NCI-H1930 (cell line): ENCODE data around the gene CCNY.

Experiments
- DNase-seq, 2 experiments: peaks; one replicate each; lab custom pipeline; 2025; lab: John Stamatoyannopoulos, UW

The CCNY gene

GRCh38 chr10:35581655-35582054 lies 245.3 kb downstream of the CCNY start:
- DNase-seq: no peak

- DNase-seq: no peak
These were observed 248.6 kb downstream of the CCNY start for GRCh38 chr10:35584946-35585345.

- no peak for DNase-seq
These were observed 249.0 kb downstream of the CCNY start for GRCh38 chr10:35585356-35585755.

- no peak for DNase-seq
These were observed 249.7 kb downstream of the CCNY start for GRCh38 chr10:35585903-35586535.

- no peak for DNase-seq
These were observed 252.5 kb downstream of the CCNY start for GRCh38 chr10:35588836-35589235.

GRCh38 chr10:35592441-35592840 lies 256.1 kb downstream of the CCNY start:
- no peak for DNase-seq

DNA sequence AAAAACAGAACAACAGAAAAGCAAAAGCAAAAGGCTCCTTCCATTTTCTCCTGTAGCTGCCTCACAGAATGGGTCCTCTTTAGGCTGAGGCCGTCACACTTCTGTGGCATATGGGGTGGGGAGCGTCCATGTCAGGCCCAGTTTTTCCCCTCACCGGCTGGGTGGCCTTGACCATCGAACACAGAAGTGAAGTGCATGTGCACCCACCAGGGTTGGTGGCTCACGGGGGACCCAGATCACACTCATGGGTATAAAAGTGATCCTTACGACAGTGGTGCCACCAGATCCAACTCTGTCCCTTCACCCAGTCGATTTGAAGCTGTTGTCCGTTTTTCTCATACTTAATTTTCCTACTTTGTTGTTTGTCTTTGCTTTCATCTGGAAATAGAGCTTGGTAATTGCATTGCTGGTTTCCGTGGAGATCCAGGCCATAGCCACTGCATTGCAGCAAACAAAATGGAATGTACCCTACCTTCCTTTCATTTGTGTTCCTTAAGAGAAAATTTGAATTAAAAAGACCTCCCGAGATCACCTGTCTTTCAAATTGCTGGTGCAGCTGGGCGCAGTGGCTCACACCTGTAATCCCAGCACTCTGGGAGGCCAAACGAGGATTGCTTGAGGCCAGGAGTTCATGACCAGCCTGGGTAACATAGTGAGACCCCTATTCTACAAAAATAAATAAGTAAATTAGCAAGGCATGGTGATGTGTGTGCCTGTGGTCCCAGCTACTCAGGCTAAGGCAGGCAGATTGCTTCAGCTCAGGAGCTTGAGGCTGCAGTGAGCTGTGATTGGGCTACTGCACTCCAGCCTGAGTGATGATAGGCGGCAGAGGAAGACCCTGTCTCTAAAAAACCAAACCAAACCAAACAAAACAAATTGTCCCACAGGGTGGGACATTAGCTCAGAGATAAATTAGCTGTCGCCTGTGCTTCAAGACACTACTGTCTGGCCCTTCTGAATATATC lies 258.1 kb downstream of the CCNY start:
- no peak for DNase-seq

GRCh38 chr10:35595106-35595505 lies 258.8 kb downstream of the CCNY start:
- DNase-seq: no peak

DNA sequence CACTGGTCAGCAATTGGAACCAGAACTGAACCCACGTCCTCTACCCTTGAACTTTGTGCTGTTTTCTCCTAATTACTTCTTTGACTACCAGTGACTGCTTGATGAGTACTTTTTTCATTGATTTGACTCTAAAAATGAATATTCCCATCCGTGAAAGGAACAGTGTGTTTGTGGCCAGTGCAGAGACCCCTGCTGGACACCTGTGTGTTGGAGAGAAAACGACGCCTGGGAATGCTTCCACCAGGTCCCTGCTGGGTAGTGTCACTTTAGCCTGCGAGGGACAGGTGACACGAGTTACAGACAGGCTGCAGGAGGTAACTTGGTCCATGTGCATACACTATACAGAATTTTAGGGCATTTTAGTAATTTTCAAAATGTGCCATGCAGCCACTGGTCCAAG lies 262.1 kb downstream of the CCNY start:
- no peak for DNase-seq

DNA sequence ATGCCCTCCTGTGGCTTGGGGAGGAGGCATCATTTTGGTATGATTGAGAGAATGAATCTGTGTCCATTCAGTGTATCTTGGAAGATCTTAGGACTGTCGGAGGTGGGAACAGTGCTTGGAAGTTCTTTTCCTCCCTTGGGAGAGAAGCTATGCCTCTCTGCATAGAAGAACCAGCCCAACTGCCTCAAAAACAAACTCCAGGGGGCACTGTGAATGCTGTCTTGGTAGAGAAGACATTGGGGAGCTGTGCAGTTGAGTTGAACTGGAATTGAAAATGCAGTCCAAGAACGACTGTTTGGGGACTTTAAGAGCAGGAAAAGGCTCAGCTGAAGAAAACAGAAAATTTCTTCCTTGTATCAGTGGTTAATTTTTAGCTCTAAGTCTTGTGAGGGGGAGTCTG lies 263.9 kb downstream of the CCNY start:
- DNase-seq: no peak

DNA sequence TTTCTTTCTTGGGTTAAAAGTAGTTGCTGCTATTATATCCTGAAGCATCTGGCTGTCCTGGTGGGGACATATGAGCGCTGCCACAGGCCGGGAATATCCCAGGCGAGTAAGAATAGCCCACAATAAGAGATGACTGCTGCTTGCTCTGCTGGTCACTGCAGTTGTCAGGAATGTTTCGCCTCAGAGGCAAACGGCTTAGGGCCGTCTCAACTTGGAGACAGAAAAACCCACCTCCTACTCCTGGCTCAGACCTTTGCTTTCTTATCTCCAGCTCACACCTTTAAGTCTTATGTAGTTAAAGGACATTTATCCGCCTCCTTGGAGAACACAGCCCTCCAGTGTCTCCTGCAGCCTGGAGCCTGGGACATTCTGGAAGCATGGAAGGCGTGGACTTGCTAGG lies 268.9 kb downstream of the CCNY start, which contains the start of gene GJD4:
TSS of gene GJD4 (plus strand) at position 151 of the 400 bp plus-strand sequence. CDS start at position 378, 227 bp downstream.
- DNase-seq: no peak

- no peak for DNase-seq
These were observed 270.1 kb downstream of the CCNY start for GRCh38 chr10:35606430-35606829.

DNA sequence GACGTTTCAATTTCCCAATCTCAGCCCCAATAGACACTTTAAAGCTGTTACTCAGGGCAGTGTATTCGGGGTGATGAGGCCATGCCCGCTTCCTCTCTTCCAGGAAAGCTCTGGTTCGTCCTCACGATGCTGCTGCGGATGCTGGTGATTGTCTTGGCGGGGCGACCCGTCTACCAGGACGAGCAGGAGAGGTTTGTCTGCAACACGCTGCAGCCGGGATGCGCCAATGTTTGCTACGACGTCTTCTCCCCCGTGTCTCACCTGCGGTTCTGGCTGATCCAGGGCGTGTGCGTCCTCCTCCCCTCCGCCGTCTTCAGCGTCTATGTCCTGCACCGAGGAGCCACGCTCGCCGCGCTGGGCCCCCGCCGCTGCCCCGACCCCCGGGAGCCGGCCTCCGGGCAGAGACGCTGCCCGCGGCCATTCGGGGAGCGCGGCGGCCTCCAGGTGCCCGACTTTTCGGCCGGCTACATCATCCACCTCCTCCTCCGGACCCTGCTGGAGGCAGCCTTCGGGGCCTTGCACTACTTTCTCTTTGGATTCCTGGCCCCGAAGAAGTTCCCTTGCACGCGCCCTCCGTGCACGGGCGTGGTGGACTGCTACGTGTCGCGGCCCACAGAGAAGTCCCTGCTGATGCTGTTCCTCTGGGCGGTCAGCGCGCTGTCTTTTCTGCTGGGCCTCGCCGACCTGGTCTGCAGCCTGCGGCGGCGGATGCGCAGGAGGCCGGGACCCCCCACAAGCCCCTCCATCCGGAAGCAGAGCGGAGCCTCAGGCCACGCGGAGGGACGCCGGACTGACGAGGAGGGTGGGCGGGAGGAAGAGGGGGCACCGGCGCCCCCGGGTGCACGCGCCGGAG lies 271.4 kb downstream of the CCNY start:
- no peak for DNase-seq

DNA sequence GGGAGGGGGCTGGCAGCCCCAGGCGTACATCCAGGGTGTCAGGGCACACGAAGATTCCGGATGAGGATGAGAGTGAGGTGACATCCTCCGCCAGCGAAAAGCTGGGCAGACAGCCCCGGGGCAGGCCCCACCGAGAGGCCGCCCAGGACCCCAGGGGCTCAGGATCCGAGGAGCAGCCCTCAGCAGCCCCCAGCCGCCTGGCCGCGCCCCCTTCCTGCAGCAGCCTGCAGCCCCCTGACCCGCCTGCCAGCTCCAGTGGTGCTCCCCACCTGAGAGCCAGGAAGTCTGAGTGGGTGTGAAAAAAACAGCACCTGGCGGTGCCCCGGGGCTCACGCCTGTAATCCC lies 272.0 kb downstream of the CCNY start:
- DNase-seq: no peak

GRCh38 chr10:35611750-35612149 lies 275.4 kb downstream of the CCNY start:
- no peak for DNase-seq

DNA sequence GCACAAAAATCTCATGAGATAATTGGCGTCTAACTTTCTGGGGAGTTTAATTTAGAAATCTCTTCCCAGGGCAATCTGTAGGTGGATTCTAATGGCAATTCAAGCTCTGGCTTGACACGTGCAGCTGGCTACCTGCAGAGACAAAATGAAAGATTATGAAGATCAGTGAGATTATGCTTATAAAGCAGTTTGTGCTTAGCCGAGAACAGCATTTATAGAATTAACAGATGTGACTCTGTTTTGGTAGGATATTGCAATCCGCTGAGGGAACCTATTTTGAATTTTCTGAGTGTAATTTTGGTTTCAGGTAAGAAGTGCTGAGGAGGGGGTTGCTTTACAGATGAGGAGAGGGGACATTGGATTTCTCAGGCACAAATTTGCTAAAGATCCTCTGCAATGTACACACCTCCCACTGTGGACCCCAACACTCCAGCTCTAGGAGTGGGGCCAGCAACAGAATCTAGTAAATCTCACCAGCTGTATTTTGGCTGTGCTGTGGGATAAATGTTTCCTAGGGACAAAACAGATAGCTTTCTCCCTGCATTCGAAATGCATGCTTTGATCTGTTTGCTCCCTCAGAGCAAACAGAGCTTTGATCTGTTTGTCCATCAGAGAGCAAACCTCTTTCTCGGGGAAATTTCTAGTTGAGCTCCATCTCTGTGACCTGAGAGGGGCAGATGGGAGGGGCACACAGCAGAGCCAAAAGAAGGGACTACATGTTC lies 276.2 kb downstream of the CCNY start:
- DNase-seq: no peak

GRCh38 chr10:35613107-35613440 lies 276.8 kb downstream of the CCNY start:
- DNase-seq: no peak

- no peak for DNase-seq
These were observed 277.4 kb downstream of the CCNY start for GRCh38 chr10:35613597-35614226.

DNA sequence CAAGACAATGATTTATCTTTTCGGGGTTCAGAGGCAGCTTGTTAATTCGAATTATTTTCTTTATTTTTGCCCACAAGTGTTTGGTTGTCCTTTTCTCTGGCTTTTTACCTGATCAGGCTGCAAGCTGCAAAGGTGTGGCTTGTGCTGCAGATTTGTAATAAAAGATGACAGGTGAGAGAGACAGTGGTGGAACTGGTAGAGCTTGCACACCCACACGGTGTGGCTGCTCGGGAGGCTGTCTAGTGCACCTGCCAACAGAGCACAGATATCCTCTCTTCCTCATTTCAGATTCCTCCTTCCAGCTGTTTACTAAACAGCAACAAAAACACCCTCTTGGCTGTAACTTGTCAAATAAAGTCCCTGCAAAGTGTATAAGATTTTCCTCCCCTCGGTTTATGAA lies 278.0 kb downstream of the CCNY start:
- DNase-seq: no peak
